B cell (primary cell): Measurements from ENCODE around the gene SLC16A1. TPM values are rescaled to one million over a fixed set of nuclear protein-coding genes. Genes with fewer than 3 reads are reported as not detected.

ENCODE experiments used
- ATAC-seq: fragments of 200-7000 bp; cut with Tn5 transposase; one replicate; pipeline ENCODE4 v1.10.0; 2021; ENCODE audit warnings: low read depth, mild to moderate bottlenecking, moderate number of reproducible peaks, moderate library complexity
- CTCF ChIA-PET: fragments of 350-600 bp; sonication (Branson Sonifier 250); formaldehyde crosslinking; loops from one replicate; lab custom pipeline; 2021; ENCODE audit warnings: antibody characterized with exemption, inconsistent platforms; lab: Charles Lee
- POLR2A ChIA-PET: fragments of 350-600 bp; sonication (Branson Sonifier 250); formaldehyde crosslinking; loops from one replicate; lab custom pipeline; 2021; ENCODE audit warnings: antibody characterized with exemption; lab: Charles Lee
- DNase-seq: peaks from one replicate; pipeline ENCODE4 v3.0.0; 2013
- H2AFZ ChIP-seq: 2 replicates; pipeline ENCODE4 v1.6.1; 2012; ENCODE audit warnings: mild to moderate bottlenecking, low read depth, low read length; ENCODE audit not compliant: insufficient read depth, poor library complexity, severe bottlenecking
- H3K27ac ChIP-seq, 2 donors: 1 replicate in 1 of 2; 2 replicates in 1 of 2; pipeline ENCODE4 v1.5.1; 2012 to 2013; ENCODE audit warnings: low read length in 2 of 2, mild to moderate bottlenecking in 2 of 2, moderate library complexity in 1 of 2
- H3K27me3 ChIP-seq, 4 experiments: fragments of 200-600 bp in 1 of 4; sonication (generic) in 1 of 4; replicated peaks in 1 of 4; 1 replicate in 2 of 4; 2 replicates in 2 of 4; pipeline versions ENCODE4 v1.6.1 to v1.7.0; 2013 to 2016; ENCODE audit warnings: low read length in 3 of 4, mild to moderate bottlenecking in 2 of 4, mixed read lengths in 1 of 4, moderate library complexity in 1 of 4; ENCODE audit not compliant: insufficient read depth in 4 of 4, control insufficient read depth in 3 of 4; ENCODE audit errors: control extremely low read depth in 1 of 4
- H3K36me3 ChIP-seq, 2 experiments: replicated peaks in 1 of 2; 1 replicate in 1 of 2; 2 replicates in 1 of 2; pipeline versions ENCODE4 v1.6.1 to v1.7.1; 2013; ENCODE audit warnings: low read length in 1 of 2; ENCODE audit not compliant: insufficient read depth in 2 of 2, control insufficient read depth in 1 of 2; ENCODE audit errors: control extremely low read depth in 1 of 2, extremely low read depth in 1 of 2
- H3K4me1 ChIP-seq, 2 donors: fragments of 200-600 bp in 1 of 2; sonication (generic) in 1 of 2; 1 replicate in 1 of 2; 2 replicates in 1 of 2; pipeline versions ENCODE4 v1.5.1 to v1.6.1; 2013 to 2017; ENCODE audit warnings: low read length in 2 of 2; ENCODE audit not compliant: control insufficient read depth in 2 of 2, insufficient read depth in 2 of 2
- H3K4me2 ChIP-seq: replicated peaks from 2 replicates; pipeline ENCODE3; 2012; ENCODE audit warnings: mild to moderate bottlenecking, low read depth, low read length; ENCODE audit not compliant: poor library complexity, severe bottlenecking
- H3K4me3 ChIP-seq, 5 experiments: fragments of 200-600 bp in 1 of 5; sonication (generic) in 1 of 5; 1 replicate in 3 of 5; 2 replicates in 2 of 5; pipeline versions ENCODE4 v1.5.1 to v1.7.0; 2011 to 2016; ENCODE audit warnings: low read length in 4 of 5, mild to moderate bottlenecking in 4 of 5, low read depth in 2 of 5, control low read depth in 1 of 5, moderate library complexity in 1 of 5; ENCODE audit not compliant: insufficient read depth in 1 of 5; ENCODE audit errors: control extremely low read depth in 1 of 5, extremely low read depth in 1 of 5
- H3K79me2 ChIP-seq: fragments of 200-600 bp; sonication (generic); one replicate; pipeline ENCODE4 v1.6.0; 2016; ENCODE audit warnings: low read length; ENCODE audit not compliant: control insufficient read depth, insufficient read depth
- H3K9ac ChIP-seq: fragments of 200-600 bp; sonication (generic); 2 replicates; pipeline ENCODE4 v1.6.1; 2017; ENCODE audit warnings: mild to moderate bottlenecking, low read length, moderate library complexity
- H3K9me3 ChIP-seq, 3 donors: one replicate each; pipeline versions ENCODE4 v1.6.1 to v1.7.1; 2013; ENCODE audit warnings: low read length in 2 of 3; ENCODE audit not compliant: control insufficient read depth in 2 of 3, insufficient read depth in 1 of 3; ENCODE audit errors: control extremely low read depth in 1 of 3
- H4K20me1 ChIP-seq: 2 replicates; pipeline ENCODE4 v1.6.0; 2012; ENCODE audit warnings: mild to moderate bottlenecking, low read length; ENCODE audit not compliant: insufficient read depth, control insufficient read depth, poor library complexity, severe bottlenecking
- H3K27ac Mint-ChIP-seq: one replicate; pipeline ENCODE4 v1.8.0; 2021; ENCODE audit warnings: mixed read lengths
- H3K27me3 Mint-ChIP-seq: one replicate; pipeline ENCODE4 v1.8.0; 2021; ENCODE audit warnings: mixed read lengths
- H3K4me1 Mint-ChIP-seq: one replicate; pipeline ENCODE4 v1.8.0; 2021; ENCODE audit warnings: mixed read lengths
- H3K4me3 Mint-ChIP-seq: one replicate; pipeline ENCODE4 v1.8.0; 2021; ENCODE audit warnings: mixed read lengths
- H3K9me3 Mint-ChIP-seq: one replicate; pipeline ENCODE4 v1.8.0; 2022; ENCODE audit warnings: mixed read lengths; ENCODE audit not compliant: insufficient read depth
- EZH2 ChIP-seq: IDR thresholded peaks from 2 replicates; pipeline ENCODE4 v1.6.1; 2012; ENCODE audit warnings: borderline replicate concordance, low read depth, mild to moderate bottlenecking, moderate library complexity, low read length; ENCODE audit not compliant: insufficient read depth, poor library complexity, severe bottlenecking
- WGBS: methylation state at CpG from one replicate; pipeline ENCODE4 v1.1.5; 2013; ENCODE audit warnings: missing lambda C conversion rate; ENCODE audit not compliant: insufficient coverage; 5-methylcytosine and 5-hydroxymethylcytosine counted together
- intact Hi-C: fragments of 100-400 bp; cut with micrococcal nuclease; formaldehyde crosslinking; loops from one replicate; pipeline ENCODE4 v1.10.0; 2022
- polyA plus RNA-seq: library from polyadenylated mRNA; depleted of rRNA; stranded (reverse); fragments of >200 nt; gene quantifications from 2 replicates; pipeline ENCODE4 v1.2.3, GENCODE V29; 2012
- total RNA-seq, 2 donors: library from RNA; stranded (reverse); fragments of 120-200 nt in 1 of 2; gene quantifications; 1 replicate in 1 of 2; 2 replicates in 1 of 2; pipeline versions ENCODE4 v1.2.3 to v1.2.4, GENCODE V29; 2013 to 2022
- TF ChIP-seq, protein P1 (sequence below): fragments of 200-600 bp; IDR thresholded peaks from one replicate; pipeline ENCODE4 v1.8.0; 2022; ENCODE audit warnings: antibody characterized with exemption, mild to moderate bottlenecking

Gene SLC16A1
- total and polyA plus RNA-seq, 2 donors (not counting 1 experiment from before 2014, with no cell fraction given): 2.1 to 13.0 TPM

DNA sequence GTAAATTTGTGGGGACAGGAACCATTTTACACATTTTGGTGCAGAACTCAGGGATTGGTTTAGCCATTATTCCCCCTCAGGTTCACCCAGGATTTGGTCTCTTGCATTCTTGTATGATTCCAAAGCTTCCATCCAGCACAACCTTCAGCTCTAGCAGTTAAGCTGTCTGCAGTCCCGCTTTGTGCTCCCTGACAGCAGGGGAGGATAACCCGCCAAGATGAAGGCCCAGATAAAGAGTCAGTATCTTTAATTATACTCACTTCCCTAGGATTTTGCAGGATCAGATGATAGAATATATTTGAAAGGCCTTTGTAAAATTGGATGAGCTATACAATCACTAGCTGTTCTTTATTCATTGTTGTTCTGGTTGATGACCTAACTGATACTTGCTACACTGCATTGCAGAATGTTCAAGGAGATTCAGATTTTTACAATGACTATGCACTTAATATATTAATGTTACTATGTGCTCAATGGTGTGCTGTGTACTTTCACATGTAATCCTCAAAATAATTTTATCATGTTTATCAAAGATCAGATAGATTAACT, 49.8 kb downstream of the SLC16A1 start:
- Histone ChIP-seq H3K79me2 (no peaks in the 10 kb centered on the region), H3K9me3 (no peaks in the 10 kb centered on the region), H3K27ac (no peak overlapping the region), H3K4me1 (no peaks in the 10 kb centered on the region), H3K36me3 (no peaks in the 10 kb centered on the region), H2AFZ (no peak overlapping the region), H4K20me1 (no peaks in the 10 kb centered on the region), H3K4me3 (no peak overlapping the region), H3K27me3 (no peaks in the 10 kb centered on the region), H3K9ac (no peak overlapping the region), H3K4me2 (no peak overlapping the region)
- no peak for TF ChIP-seq EZH2
- TF ChIP-seq, protein P1, sequence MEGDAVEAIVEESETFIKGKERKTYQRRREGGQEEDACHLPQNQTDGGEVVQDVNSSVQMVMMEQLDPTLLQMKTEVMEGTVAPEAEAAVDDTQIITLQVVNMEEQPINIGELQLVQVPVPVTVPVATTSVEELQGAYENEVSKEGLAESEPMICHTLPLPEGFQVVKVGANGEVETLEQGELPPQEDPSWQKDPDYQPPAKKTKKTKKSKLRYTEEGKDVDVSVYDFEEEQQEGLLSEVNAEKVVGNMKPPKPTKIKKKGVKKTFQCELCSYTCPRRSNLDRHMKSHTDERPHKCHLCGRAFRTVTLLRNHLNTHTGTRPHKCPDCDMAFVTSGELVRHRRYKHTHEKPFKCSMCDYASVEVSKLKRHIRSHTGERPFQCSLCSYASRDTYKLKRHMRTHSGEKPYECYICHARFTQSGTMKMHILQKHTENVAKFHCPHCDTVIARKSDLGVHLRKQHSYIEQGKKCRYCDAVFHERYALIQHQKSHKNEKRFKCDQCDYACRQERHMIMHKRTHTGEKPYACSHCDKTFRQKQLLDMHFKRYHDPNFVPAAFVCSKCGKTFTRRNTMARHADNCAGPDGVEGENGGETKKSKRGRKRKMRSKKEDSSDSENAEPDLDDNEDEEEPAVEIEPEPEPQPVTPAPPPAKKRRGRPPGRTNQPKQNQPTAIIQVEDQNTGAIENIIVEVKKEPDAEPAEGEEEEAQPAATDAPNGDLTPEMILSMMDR: no peak
- H3K27ac Mint-ChIP-seq: no peak overlapping the region
- H3K27me3 Mint-ChIP-seq: no peaks in the 10 kb centered on the region
- H3K9me3 Mint-ChIP-seq: no peaks in the 10 kb centered on the region
- CTCF ChIA-PET: no interaction called here
- intact Hi-C loops: no loop called here
- no peaks in the 10 kb centered on the region for H3K4me1 Mint-ChIP-seq
- no CpG with 5 or more reads among the region's 2 CpGs for WGBS
- H3K4me3 Mint-ChIP-seq: no peak overlapping the region
- no peak for DNase-seq
- POLR2A ChIA-PET: no interaction called here
- no peak for ATAC-seq

DNA sequence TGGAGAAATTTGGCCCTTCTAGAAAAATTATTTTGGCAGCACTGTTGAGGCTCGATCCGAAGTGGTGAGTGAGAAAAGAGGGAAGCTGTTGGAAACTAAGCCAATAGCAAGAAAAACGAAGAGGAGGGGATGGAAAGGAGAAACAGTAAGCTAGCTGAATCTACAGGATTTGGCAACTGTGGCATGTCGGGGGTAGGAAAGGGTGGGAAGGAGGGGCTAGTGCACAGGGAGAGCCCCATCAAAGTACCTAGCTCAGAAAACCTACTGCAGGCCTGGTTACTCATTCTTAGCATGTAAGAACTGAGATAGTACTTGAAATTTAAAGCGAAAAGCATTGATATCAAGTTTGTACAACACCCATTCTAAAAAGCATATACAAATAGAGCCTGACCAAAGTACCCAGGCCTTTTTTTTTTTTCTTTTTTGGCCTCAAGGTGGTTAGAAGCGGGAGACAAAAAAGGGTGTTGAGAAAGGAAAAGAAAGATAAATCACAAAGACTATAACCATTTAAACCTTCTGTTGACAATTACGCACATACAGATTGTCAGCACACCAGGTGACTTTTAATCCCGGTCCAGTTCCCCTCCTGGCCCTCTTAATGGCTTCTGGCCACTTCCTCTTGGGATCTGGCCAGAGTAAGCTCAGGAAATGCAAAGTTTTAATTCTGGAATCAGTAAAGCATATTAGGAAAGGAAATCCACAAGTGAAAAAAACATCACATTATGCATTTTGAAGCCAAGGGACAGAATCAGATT, 50.4 kb downstream of the SLC16A1 start:
- Histone ChIP-seq H3K27ac (no peak overlapping the region), H3K36me3 (no peaks in the 10 kb centered on the region), H3K79me2 (no peaks in the 10 kb centered on the region), H3K27me3 (no peaks in the 10 kb centered on the region), H3K4me3 (no peak overlapping the region), H3K9ac (no peak overlapping the region), H3K9me3 (no peaks in the 10 kb centered on the region), H4K20me1 (no peaks in the 10 kb centered on the region), H3K4me1 (no peaks in the 10 kb centered on the region), H3K4me2 (no peak overlapping the region), H2AFZ (no peak overlapping the region)
- Mint-ChIP-seq H3K9me3 (no peaks in the 10 kb centered on the region), H3K27ac (no peak overlapping the region), H3K4me3 (no peak overlapping the region), H3K27me3 (no peaks in the 10 kb centered on the region), H3K4me1 (no peaks in the 10 kb centered on the region)
- TF ChIP-seq, protein P1: no peak
- no peak for TF ChIP-seq EZH2
- DNase-seq (no peak), ATAC-seq (no peak)
- ChIA-PET CTCF (interaction anchor here (0.7 to 0.8 kb wide), 2 partner anchors 9 to 137 kb away, joined by 3 read pairs; no protein-coding TSS in a partner anchor), POLR2A (no interaction called here)
- intact Hi-C loops: no loop called here
- 93% methylated on average over 4 of the region's 8 CpGs for WGBS
